ENCODE results near the gene GPM6B. TPM values are rescaled to one million over a fixed set of nuclear protein-coding genes. Genes with fewer than 3 reads are reported as not detected.

The GPM6B gene
- total and polyA plus RNA-seq, 2 of the 4 experiments (the other 2 are of a cell fraction): 4.2 to 5.9 TPM

- no peak overlapping the region for H3K18ac ChIP-seq (ENCODE audit: low read depth, low read length)
- WGBS, 2 experiments (ENCODE audit: extremely low coverage in 2 of 2, insufficient read length in 1 of 2): 58% methylated on average over 5 of the region's 7 CpGs; no CpG with 5 or more reads in 1 of the 2 experiments
- no peak overlapping the region for H4K8ac ChIP-seq (ENCODE audit: low read depth in 2 of 2, low read length in 2 of 2)
- no peaks in the 10 kb centered on the region for H3K4me1 ChIP-seq (ENCODE audit: control insufficient read depth, insufficient read depth, low read length)
- H2AK9ac ChIP-seq (replicated peaks; ENCODE audit: low read depth, low read length, poor library complexity): no peak overlapping the region
- ChIA-PET POLR2A (ENCODE audit: unreplicated experiment) (no interaction called here), CTCF (no interaction called here)
- H3K36me3 ChIP-seq (ENCODE audit: control insufficient read depth, insufficient read depth, low read length): no peaks in the 10 kb centered on the region
- H3K9me3 ChIP-seq (ENCODE audit: control insufficient read depth, insufficient read depth, low read length): no peaks in the 10 kb centered on the region
- DNase-seq (peak; percentile 30), ATAC-seq (ENCODE audit: low read depth) (no peak)
- H4K20me1 ChIP-seq (ENCODE audit: insufficient read depth, low read length): no peaks in the 10 kb centered on the region
- H2AFZ ChIP-seq (replicated peaks; ENCODE audit: low read length, poor library complexity): no peak overlapping the region
- H2BK15ac ChIP-seq (ENCODE audit: low read depth, low read length): no peak overlapping the region
- dilution Hi-C loops (cut with HindIII; ENCODE audit: low sequenced_read_pairs, unreplicated experiment): no loop called here
- no peak overlapping the region for H3K4me3 ChIP-seq (ENCODE audit: insufficient read depth, low read depth, low read length)
- H3K27ac ChIP-seq (ENCODE audit: insufficient read depth, low read length): no peak overlapping the region
- H3K4me2 ChIP-seq (ENCODE audit: low read depth, low read length): no peak overlapping the region
- H2BK20ac ChIP-seq (ENCODE audit: low read depth, low read length): no peak overlapping the region
- no TSS peak for BruUV-seq (replicated peaks)
- in situ Hi-C loops (cut with MboI; ENCODE audit: low sequenced_read_pairs): no loop called here
- no peaks in the 10 kb centered on the region; the same call in 1 of the 2 replicates for H3K9me1 ChIP-seq (ENCODE audit: insufficient read depth, low read length)
- H2AK5ac ChIP-seq (ENCODE audit: low read depth, low read length): no peak overlapping the region
- H3K56ac ChIP-seq (ENCODE audit: extremely low read depth, insufficient read depth, low read length): no peak overlapping the region
- no peak overlapping the region for H3K4ac ChIP-seq (ENCODE audit: low read depth, low read length)
- no peak overlapping the region for H3K23ac ChIP-seq (ENCODE audit: low read depth, low read length)
- H4K91ac ChIP-seq (ENCODE audit: insufficient read depth, low read depth, low read length): no peak overlapping the region
- H3K9ac ChIP-seq (ENCODE audit: low read depth, low read length): no peak overlapping the region
- H4K5ac ChIP-seq (ENCODE audit: low read depth, low read length): no peak overlapping the region
- no peak overlapping the region for H2BK120ac ChIP-seq (ENCODE audit: low read depth, low read length)
- no peak overlapping the region for H3K14ac ChIP-seq (replicated peaks; ENCODE audit: low read depth, low read length)
- intact Hi-C loops (cut with micrococcal nuclease): no loop called here
- H3K79me1 ChIP-seq (ENCODE audit: low read depth in 1 of 2, low read length in 2 of 2): no peaks in the 10 kb centered on the region
- H3K27me3 ChIP-seq (ENCODE audit: control insufficient read depth, insufficient read depth, low read length): no peaks in the 10 kb centered on the region; the same call in 1 of the 2 replicates
- TF ChIP-seq MAZ (IDR thresholded peaks at IDR 0.05; ENCODE audit: borderline replicate concordance, low read depth, low read length): no peak
- TF ChIP-seq SMC3 (IDR thresholded peaks at IDR 0.05; ENCODE audit: low read depth, low read length): no peak
- TF ChIP-seq USF2 (IDR thresholded peaks at IDR 0.05; ENCODE audit: low read depth, low read length): no peak
- no peak for TF ChIP-seq ELK1 (IDR thresholded peaks at IDR 0.05; ENCODE audit: borderline replicate concordance, low read depth, low read length)
- TF ChIP-seq RAD21 (IDR thresholded peaks at IDR 0.05; ENCODE audit: low read length): no peak
- no peak for TF ChIP-seq FOS (IDR thresholded peaks at IDR 0.05; ENCODE audit: low read depth, low read length)
- TF ChIP-seq NFE2L2 (IDR thresholded peaks at IDR 0.05; ENCODE audit: low read depth, low read length): no peak
- TF ChIP-seq MAFK (IDR thresholded peaks at IDR 0.05; ENCODE audit: low read depth, low read length): no peak
- no peak for TF ChIP-seq RFX5 (IDR thresholded peaks at IDR 0.05; ENCODE audit: low read depth, low read length)
- no peak for TF ChIP-seq RCOR1 (IDR thresholded peaks at IDR 0.05; ENCODE audit: insufficient replicate concordance, low read length)
- no peak for TF ChIP-seq POLR2A (IDR thresholded peaks at IDR 0.05; ENCODE audit: low read depth, low read length)
- no peak overlapping the region for H2BK5ac ChIP-seq (ENCODE audit: low read depth, low read length, poor library complexity, severe bottlenecking)
Observed at GRCh38 chrX:13864264-13864663, 47.4 kb upstream of the GPM6B start.

Measured in IMR-90 (cell line).